Frontal cortex (tissue), 4 donors: ENCODE data around the gene RPS15. TPM values are rescaled to one million over a fixed set of nuclear protein-coding genes. Genes with fewer than 3 reads are reported as not detected.
"Not testable (repeated sequence)": the region's sequence is repeated elsewhere in the genome, so short reads cannot be mapped to it uniquely, and the experiment has no call there.

Source experiments
- DNase-seq, 2 donors: peaks; one replicate each; pipeline ENCODE4 v3.0.0; 2012; ENCODE audit warnings: low spot score in 2 of 2
- FAIRE-seq: peaks from 2 replicates; lab custom pipeline; 2012; peaks lifted over from hg19 to GRCh38; lab: Jason Lieb, UNC
- total RNA-seq: library from RNA; depleted of rRNA; stranded (reverse); fragments of >200 nt; gene quantifications from one replicate; pipeline ENCODE4 v1.2.3, GENCODE V29; 2014
- donor health status: control.
- donor health status: control.
- donor health status: control.

RPS15 gene
- total RNA-seq, 1 donor from 2014 or later = 276 TPM

- not testable (repeated sequence) for DNase-seq, FAIRE-seq
Observed at GRCh38 chr19:1477056-1477455, 38.9 kb downstream of the RPS15 start.

GRCh38 chr19:1478934-1479707, 40.9 kb downstream of the RPS15 start, which contains the start of gene C19orf25:
TSS of gene C19orf25 (minus strand) at chr19:1479215. CDS start at chr19:1478903, 312 bp downstream.
- peak; percentile 100 for DNase-seq
- FAIRE-seq = no peak

DNA sequence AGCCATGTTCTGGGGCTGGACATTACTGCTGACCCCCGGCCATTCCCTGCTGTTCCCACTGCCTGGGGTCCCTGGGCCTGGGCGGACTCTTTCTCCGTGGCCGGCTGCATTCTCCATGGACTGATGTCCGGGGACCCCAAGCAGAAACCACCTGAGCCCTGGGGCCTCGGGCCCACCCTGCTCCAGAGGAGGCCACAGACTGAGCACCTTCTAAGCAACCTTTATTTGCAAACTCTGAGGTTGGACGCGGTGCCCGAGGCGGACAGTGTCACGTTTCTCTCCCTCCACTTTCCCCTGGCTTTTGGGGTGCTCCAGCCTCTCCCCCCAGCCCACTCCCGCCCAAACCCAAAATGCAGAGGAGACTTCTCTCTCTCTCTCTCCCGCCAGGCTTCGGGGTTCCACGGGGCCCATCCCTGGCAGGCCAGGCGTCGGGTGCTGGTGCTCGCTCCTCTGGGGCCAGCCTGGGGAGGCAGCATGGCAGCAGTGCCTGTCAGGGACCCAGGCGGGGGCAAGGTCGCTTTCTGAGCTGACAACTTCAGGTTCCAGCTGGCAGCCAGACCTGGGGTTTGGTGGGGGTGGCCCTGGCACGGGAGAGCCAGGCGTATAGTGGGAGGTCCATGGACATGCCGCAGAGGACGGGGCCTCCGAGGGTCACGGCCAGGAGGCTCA, 43.2 kb downstream of the RPS15 start:
- no peak for FAIRE-seq
- DNase-seq = peak; percentile 11 to 25

- no peak for FAIRE-seq
Observed at GRCh38 chr19:1481893-1482360, 43.7 kb downstream of the RPS15 start.

DNA sequence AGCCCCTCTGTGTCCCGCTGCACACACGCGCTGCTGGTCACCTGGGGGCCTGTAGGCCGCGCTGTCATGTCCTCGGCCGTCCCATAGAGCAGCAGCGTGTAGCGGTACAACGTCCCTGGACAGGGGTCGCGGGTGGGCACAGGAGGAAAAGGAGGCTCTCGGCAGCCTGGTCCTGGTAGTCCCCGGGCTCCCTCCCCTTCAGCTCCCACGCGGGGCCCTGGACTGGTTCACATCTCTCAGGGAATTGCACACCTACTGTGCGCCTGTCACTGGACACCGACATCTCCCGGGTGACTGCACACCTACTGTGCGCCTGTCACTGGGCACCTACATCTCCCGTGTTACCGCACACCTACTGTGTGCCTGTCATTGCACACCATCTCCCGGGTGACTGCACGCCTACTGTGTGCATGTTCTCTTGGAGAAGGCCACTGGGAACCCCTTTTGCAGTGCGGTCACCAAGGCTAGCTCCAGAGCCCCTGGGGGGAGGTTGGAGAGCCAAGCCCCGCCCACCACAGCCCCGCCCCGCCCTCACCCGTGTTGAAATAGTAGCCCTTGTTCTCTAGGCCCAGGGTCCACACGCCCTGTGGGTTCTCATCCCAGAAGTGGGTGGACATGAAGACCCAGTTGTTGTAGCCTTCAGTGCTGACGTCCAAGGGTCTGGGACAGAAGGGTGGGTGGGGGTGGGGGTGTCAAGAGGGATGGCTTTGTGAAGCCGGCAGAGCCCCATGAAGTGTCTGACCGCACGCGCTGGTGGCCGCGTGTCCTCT, 44.4 kb downstream of the RPS15 start:
- FAIRE-seq (no peak), DNase-seq (peak; percentile 8 to 34)

More at GRCh38 chr19:1481893-1482360, 43.7 kb downstream of the RPS15 start:
- DNase-seq = peak in 1 of 2 donors; percentile 34

DNA sequence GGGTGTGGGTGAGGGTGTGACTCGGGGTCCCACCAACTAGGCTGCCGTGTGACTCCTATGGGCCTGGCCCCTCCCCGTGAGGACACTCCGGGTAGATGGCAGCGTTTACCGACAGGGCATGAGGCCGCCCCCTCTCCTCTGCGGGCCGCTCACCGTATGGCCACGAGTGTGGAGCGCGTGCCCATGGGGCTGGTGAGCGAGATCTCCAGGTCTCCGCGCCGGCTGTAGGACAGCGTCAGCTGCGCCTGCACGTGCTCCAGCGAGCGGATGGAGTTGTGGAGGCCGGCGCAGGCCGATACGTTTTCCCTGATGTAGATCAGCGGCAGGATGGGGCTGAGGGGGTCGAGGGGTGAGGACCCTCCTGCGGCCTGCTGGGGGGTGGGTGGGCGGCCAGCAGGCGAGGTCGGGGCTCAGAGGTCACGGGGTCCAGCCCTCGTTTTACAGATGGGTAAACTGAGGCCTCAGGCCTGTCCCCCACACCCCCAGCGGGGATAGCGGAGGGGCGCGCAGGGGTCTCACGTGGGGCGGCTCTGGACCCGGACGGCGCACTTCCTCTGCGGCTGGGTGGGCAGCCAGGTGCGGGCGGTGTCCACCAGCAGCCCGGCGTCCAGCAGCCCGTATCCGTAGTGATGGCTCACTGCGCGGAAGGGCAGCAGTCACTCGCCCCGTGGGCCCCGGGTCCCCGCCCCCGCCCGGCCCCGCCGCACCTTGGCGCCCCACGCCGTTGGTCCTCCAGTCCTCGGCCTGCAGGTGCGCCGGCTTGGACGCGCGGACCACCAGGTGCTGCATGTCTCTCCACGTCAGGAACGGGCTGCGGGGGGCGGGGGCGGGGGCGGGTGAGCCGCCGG, 45.2 kb downstream of the RPS15 start:
- FAIRE-seq = no peak
- DNase-seq = peak in 1 of 2 donors; percentile 36

DNA sequence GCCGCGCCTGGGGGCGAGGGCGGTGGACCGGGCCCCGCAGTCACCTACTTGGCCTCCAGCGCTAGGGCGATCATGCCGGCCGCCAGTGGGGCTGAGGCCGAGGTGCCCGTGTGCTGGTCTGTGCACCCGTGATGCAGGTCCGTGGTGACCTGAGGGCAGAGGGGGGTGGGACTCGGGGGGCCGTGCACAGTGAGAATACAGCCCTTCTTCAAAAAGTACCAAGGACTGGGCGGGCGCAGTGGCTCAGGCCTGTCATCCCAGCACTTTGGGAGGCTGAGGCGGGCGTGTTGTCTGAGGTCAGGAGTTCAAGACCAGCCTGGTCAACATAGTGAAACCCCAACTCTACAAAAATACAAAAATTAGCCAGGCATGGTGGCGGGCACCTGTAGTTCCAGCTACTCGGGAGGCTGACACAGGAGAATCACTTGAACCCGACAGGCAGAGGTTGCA, 45.8 kb downstream of the RPS15 start:
- no peak for FAIRE-seq

GRCh38 chr19:1486720-1487575, 48.8 kb downstream of the RPS15 start:
- no peak for FAIRE-seq

More for the DNA sequence above, 45.8 kb downstream of the RPS15 start:
- DNase-seq = peak in 1 of 2 donors; percentile 18

DNA sequence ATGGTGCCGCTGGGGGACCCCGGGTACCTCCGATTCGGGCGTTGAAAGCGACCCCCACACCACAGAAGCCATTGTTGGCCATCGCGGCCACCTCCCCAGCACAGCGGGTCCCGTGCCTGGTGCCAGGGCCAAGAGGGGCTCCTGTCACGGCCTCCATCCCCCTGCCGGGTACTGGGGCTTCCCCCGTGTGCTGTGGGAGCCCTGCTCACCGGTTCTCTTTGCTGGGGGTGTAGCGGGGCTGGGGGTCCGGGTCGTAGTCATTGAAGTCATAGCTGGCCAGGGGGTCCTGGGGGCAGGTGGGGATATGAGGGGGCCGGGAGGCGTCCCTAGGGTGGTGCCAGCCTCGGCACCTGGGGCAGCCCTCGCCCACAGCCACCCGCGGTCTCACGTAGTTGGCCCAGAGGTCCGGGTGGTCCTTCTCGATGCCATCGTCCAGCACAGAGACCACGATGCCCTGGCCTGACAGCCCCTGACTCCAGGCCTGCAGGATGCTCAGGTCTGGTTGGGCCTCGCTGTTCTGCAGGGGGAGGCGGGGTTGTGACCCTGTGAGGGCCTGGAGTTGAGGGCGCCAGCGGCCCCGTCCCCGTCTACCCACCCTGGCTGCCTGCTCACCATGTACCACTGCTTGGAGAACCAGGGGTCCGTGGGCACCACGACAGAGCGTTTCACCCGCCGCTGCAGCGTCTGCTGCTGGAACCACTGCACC, 49.5 kb downstream of the RPS15 start:
- no peak for DNase-seq
- FAIRE-seq = no peak

More at GRCh38 chr19:1486720-1487575, 48.8 kb downstream of the RPS15 start:
- no peak for DNase-seq

- FAIRE-seq = no peak
Observed at GRCh38 chr19:1488282-1488601, 50.0 kb downstream of the RPS15 start.

GRCh38 chr19:1489463-1490310, 51.5 kb downstream of the RPS15 start:
- FAIRE-seq = no peak
- peak; percentile 12 to 37 for DNase-seq

More at GRCh38 chr19:1488282-1488601, 50.0 kb downstream of the RPS15 start:
- DNase-seq = no peak

Other genes with a start within 250 kb of the RPS15 start
- 45.7 TPM for gene STK11, start 232.6 kb upstream of the RPS15 start, total RNA-seq
- 5.3 TPM for gene CBARP, start 200.4 kb upstream of the RPS15 start, total RNA-seq
- gene ATP5F1D, start 196.6 kb upstream of the RPS15 start, total RNA-seq = 11.0 TPM
- 14.3 TPM for gene MIDN, start 189.8 kb upstream of the RPS15 start, total RNA-seq
- 573 TPM for gene CIRBP, start 169.1 kb upstream of the RPS15 start, total RNA-seq
- 8.6 TPM for gene FAM174C, start 162.9 kb upstream of the RPS15 start, total RNA-seq
- gene EFNA2, start 152.5 kb upstream of the RPS15 start, total RNA-seq = 13.0 TPM
- gene NDUFS7, start 54.5 kb upstream of the RPS15 start, total RNA-seq = 27.7 TPM
- 15.5 TPM for gene GAMT, start 36.9 kb upstream of the RPS15 start, total RNA-seq
- 43.6 TPM for gene DAZAP1, start 30.8 kb upstream of the RPS15 start, total RNA-seq
- gene APC2, start 11.7 kb downstream of the RPS15 start, total RNA-seq = 116 TPM
- gene C19orf25, start 40.8 kb downstream of the RPS15 start, total RNA-seq = 17.9 TPM
- gene PCSK4, start 52.0 kb downstream of the RPS15 start, total RNA-seq = 3.7 TPM
- gene REEP6, start 52.8 kb downstream of the RPS15 start, total RNA-seq = 2.4 TPM
- under 0.01 TPM for gene ADAMTSL5, start 74.6 kb downstream of the RPS15 start, total RNA-seq
- gene PLK5, start 85.7 kb downstream of the RPS15 start, total RNA-seq = not detected
- 55.0 TPM for gene MEX3D, start 129.9 kb downstream of the RPS15 start, total RNA-seq
- 50.1 TPM for gene MBD3, start 154.5 kb downstream of the RPS15 start, total RNA-seq
- 65.6 TPM for gene UQCR11, start 167.1 kb downstream of the RPS15 start, total RNA-seq
- gene TCF3, start 214.2 kb downstream of the RPS15 start, total RNA-seq = 16.7 TPM